DMS 273 (cell line): Measurements from ENCODE around the gene CRTC3.

ENCODE experiments used
- DNase-seq: peaks from one replicate; lab custom pipeline; 2025; ENCODE audit not compliant: unreplicated experiment; lab: John Stamatoyannopoulos, UW

CRTC3 gene

DNA sequence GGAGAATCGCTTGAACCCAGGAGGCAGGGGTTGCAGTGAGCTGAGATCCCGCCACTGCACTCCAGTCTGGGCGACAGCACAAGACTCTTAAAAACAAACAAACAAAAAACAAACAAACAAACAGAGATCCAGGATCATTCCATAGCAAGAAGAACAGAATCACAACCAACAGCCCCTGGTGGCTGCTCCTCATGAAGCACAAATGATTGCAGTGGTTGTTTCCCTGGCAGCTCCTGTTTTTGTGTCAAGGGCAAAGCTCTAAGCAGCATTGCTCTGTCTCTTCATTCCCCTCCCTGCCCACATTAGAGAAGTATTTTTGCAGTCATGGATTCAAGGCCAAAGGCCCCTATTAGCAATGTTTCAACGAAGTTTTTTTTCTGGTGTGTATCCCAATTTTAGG is 161.6 kb downstream of the CRTC3 start:
- DNase-seq = no peak

DNA sequence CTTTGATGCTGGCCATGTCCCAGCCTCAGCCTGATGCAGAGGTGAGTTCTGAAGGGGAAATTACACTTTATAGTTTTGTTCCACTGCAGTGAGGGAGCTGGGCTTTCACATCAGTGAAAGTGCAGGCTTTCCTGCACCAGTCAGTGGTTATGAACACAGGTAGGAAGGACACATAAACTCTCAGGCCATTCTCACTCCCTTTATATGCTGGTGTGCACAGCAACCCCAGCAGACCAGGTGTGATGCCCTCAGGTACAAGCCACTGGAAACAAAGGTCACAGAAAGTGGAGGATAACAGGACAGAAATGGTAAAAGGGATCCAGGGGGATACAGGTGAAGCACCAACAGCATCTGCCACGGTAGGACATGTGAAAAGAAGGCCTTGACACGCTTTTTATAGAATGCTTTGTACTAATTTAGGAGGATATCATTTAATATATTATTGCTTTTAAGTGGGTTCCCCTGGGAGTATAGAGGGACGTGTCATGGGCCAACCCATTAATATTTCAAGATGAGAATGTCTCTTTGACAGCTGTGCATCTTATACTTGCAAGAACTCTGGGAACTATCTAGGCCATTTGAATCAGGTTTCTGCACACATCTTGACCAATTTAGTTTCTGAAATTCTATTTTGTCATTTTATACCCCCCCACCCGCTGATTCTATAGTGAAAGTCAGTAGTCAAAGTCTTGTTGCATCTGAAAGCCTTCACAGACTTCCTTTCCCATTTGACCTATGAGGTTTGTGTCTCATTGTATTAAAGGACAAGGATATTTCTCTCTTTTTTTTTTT is 162.5 kb downstream of the CRTC3 start:
- no peak for DNase-seq
